SK-N-SH (cell line): ENCODE data around the gene NR2F6.

Source experiments
- CHD2 ChIP-seq: fragments of 150-350 bp; IDR thresholded peaks from 2 replicates; pipeline ENCODE4 v1.6.1; 2018; ENCODE audit warnings: low read length; ENCODE audit not compliant: partially characterized antibody
- CTCF ChIP-seq: fragments of 200-600 bp; sonication (generic); IDR thresholded peaks from 2 replicates; pipeline ENCODE4 v1.6.1; 2017; ENCODE audit warnings: antibody characterized with exemption, mild to moderate bottlenecking, moderate library complexity
- ELF1 ChIP-seq: IDR thresholded peaks from 2 replicates; pipeline ENCODE4 v1.4.0; 2012
- EP300 ChIP-seq, 2 experiments: IDR thresholded peaks; 2 replicates each; pipeline versions ENCODE4 v1.4.0 to v1.6.1; 2012; ENCODE audit warnings: borderline replicate concordance in 1 of 2, low read depth in 1 of 2, low read length in 1 of 2
- EZH2phosphoT487 ChIP-seq: fragments of 200-600 bp; sonication (generic); IDR thresholded peaks from 2 replicates; pipeline ENCODE4 v1.6.1; 2017; ENCODE audit warnings: low read depth, mixed run types, mild to moderate bottlenecking, antibody characterized with exemption, moderate library complexity, borderline replicate concordance
- GATA2 ChIP-seq: sonication (generic); formaldehyde crosslinking; IDR thresholded peaks from 2 replicates; pipeline ENCODE4 v1.5.0; 2020; ENCODE audit warnings: mild to moderate bottlenecking, missing genetic modification reagents
- IRF3 ChIP-seq: fragments of 150-350 bp; IDR thresholded peaks from 2 replicates; pipeline ENCODE4 v1.6.1; 2016; ENCODE audit warnings: mild to moderate bottlenecking, low read depth, low read length
- JUND ChIP-seq: IDR thresholded peaks from 2 replicates; pipeline ENCODE4 v1.4.0; 2012
- MAX ChIP-seq: IDR thresholded peaks from 2 replicates; pipeline ENCODE4 v1.4.0; 2012; ENCODE audit warnings: low read depth
- NRF1 ChIP-seq: IDR thresholded peaks from 2 replicates; pipeline ENCODE4 v1.6.1; 2012; ENCODE audit warnings: low read depth, mild to moderate bottlenecking, low read length
- POLR2AphosphoS5 ChIP-seq: IDR thresholded peaks from 2 replicates; pipeline ENCODE4 v1.6.1; 2012; ENCODE audit warnings: low read depth, low read length
- RCOR1 ChIP-seq: fragments of 150-350 bp; IDR thresholded peaks from 2 replicates; pipeline ENCODE4 v1.6.1; 2017; ENCODE audit warnings: antibody characterized with exemption, low read length
- RFX5 ChIP-seq: IDR thresholded peaks from 2 replicates; pipeline ENCODE4 v1.6.1; 2012; ENCODE audit warnings: mild to moderate bottlenecking, improper control_type of control experiment, low read length
- TCF12 ChIP-seq: IDR thresholded peaks from 2 replicates; pipeline ENCODE4 v1.4.0; 2012

GRCh38 chr19:17202713-17203112, 43.0 kb downstream of the NR2F6 start:
- TF ChIP-seq CTCF: no peak
- TF ChIP-seq POLR2AphosphoS5: no peak
- TF ChIP-seq RFX5: no peak
- TF ChIP-seq MAX: no peak
- no peak for TF ChIP-seq CHD2
- no peak for TF ChIP-seq RCOR1
- no peak for TF ChIP-seq IRF3
- TF ChIP-seq ELF1: no peak
- TF ChIP-seq EP300 (IDR thresholded peaks at IDR 0.05; ENCODE audit: borderline replicate concordance in 1 of 2, low read depth in 1 of 2, low read length in 1 of 2): no peak
- TF ChIP-seq NRF1: no peak
- no peak for TF ChIP-seq JUND
- TF ChIP-seq EZH2phosphoT487: no peak
- TF ChIP-seq GATA2 (CRISPR knock-in tag): no peak
- no peak for TF ChIP-seq TCF12
